Measurements from ENCODE around the gene LRRC27. TPM values are rescaled to one million over a fixed set of nuclear protein-coding genes. Genes with fewer than 3 reads are reported as not detected.

Gene LRRC27
- total and polyA plus RNA-seq, 4 experiments from 2014 or later = 0.90 to 3.8 (median 3.0) TPM

DNA sequence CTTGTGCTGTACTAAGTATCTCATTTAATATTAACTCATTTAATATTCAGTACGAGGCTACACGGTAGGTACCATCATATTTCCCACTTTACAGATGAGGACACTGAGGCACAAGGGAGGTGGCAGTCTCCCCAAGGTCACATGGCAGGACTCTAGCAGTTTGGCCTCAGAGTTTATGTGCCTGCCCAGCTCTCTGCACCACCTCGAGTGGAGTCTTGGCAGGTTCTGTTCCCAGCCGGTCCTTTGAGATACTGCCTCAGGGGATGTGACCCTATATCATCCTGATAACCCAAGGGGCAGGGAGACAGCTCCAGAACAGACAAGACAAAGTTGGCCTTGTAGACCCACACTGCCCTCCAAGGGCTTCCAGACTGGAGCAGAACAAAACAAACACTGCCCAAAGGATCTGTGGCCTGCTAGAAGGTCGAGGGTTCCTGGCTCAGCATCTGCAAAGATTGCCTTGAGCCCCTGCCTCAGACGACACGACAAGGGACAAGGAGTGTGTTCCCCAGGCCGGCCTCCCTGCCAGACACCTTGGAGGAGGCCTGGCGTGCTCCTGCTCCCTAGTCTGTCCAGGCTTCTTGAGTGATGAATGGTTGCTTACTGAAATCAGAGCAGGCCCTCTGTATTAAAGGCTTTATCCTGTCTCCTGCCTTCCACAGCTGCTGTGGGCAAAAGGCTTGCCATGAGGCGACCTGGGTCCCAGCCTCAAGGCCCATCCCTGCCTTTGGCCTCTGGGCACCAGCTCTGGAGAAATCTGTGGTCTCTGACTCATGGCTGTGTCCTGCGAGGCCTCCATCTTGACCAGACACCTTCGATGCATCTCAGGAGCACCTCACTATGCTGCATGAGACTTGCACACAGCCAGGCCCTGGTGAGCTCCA, 61.1 kb downstream of the LRRC27 start:
- ChIA-PET POLR2A (ENCODE audit: partially characterized antibody) (interaction anchor here (2.1 kb wide), 1 partner anchor 54 kb away, joined by 10 read pairs; no protein-coding TSS in a partner anchor), CTCF (ENCODE audit: partially characterized antibody) (interaction anchor here (1.0 to 1.4 kb wide), 2 partner anchors 54 to 67 kb away, joined by 3 read pairs; no protein-coding TSS in a partner anchor)
- H3K4me3 Mint-ChIP-seq = peak overlapping the region in 2 of 8 donors; percentile 61 to 67

DNA sequence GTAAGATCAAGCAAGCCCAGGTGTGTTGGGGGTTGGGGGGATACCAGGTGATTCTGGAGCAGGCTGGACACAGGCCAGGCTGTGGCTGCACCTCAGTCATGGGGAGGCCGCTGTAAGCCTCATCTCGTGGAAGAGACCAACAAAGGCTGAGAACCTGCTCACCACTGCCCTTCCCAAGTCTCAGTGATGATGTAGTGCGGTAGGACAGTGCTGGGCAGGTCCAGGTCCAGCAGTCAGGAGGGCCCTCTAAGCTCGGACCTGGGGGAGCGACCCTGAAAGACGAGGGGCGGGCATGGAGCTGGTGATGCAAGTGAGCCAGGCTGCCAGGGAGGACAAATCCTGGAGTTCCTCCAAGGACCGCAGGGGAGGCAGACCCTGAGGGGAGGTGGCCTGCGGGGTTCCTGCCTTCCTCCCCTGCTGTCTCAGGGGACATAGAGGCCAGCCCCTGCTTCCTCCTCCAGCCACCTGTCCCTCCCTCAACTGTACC, 61.7 kb downstream of the LRRC27 start:
- DNase-seq = no peak
- no peaks in the 10 kb centered on the region for H3K27me3 ChIP-seq (ENCODE audit: insufficient read depth, low read length)
- H3K4me3 Mint-ChIP-seq = peak overlapping the region in 2 of 8 donors; percentile 61 to 67
- CTCF ChIA-PET (ENCODE audit: partially characterized antibody) = interaction anchor here (1.0 to 1.4 kb wide), 2 partner anchors 53 to 67 kb away, joined by 3 read pairs; no protein-coding TSS in a partner anchor
- no peaks in the 10 kb centered on the region for H3K36me3 ChIP-seq (ENCODE audit: insufficient read depth, low read length)
- peaks cover 6 to 24% (median 13%) of the 10 kb centered on the region in 4 donors for H3K4me1 Mint-ChIP-seq
- POLR2A ChIA-PET (ENCODE audit: partially characterized antibody) = interaction anchor here (0.5 to 2.1 kb wide), 2 partner anchors 53 to 221 kb away, joined by 3 to 10 read pairs; no protein-coding TSS in a partner anchor
- peaks cover 13% of the 10 kb centered on the region for H3K4me1 ChIP-seq (ENCODE audit: insufficient read depth, low read length)
- intact Hi-C loops (cut with micrococcal nuclease) = no loop called here
- H3K9me3 Mint-ChIP-seq = peaks cover 0 to 8% (median 0%) of the 10 kb centered on the region in 8 donors
- no peak overlapping the region for H3K27ac ChIP-seq (ENCODE audit: low read depth, low read length)
- H3K9me3 ChIP-seq (ENCODE audit: control insufficient read depth in 1 of 2, low read length in 2 of 2) = no peaks in the 10 kb centered on the region
- H3K4me3 ChIP-seq (ENCODE audit: low read length in 2 of 2) = no peak overlapping the region
- peak overlapping the region in 6 of 7 donors; percentile 52 to 91 (median 74) for H3K27ac Mint-ChIP-seq
- H3K27me3 Mint-ChIP-seq = no peaks in the 10 kb centered on the region
- peaks cover 0 to 2% of the 10 kb centered on the region in 2 donors for H3K36me3 Mint-ChIP-seq

More for the DNA sequence above, 61.1 kb downstream of the LRRC27 start:
- peak in 1 of 5 donors; percentile 35 for DNase-seq
- H3K27ac ChIP-seq (ENCODE audit: low read depth, low read length) = no peak overlapping the region
- no peaks in the 10 kb centered on the region for H3K27me3 ChIP-seq (ENCODE audit: insufficient read depth, low read length)
- Mint-ChIP-seq H3K27me3 (no peaks in the 10 kb centered on the region), H3K36me3 (peaks cover 0 to 2% of the 10 kb centered on the region in 2 donors), H3K9me3 (peaks cover 0 to 8% (median 0%) of the 10 kb centered on the region in 8 donors), H3K4me1 (peaks cover 5 to 22% (median 9%) of the 10 kb centered on the region in 4 donors), H3K27ac (peak overlapping the region; percentile 23 to 91 (median 69))
- intact Hi-C loops (cut with micrococcal nuclease) = no loop called here
- H3K9me3 ChIP-seq (ENCODE audit: control insufficient read depth in 1 of 2, low read length in 2 of 2) = no peaks in the 10 kb centered on the region
- no peaks in the 10 kb centered on the region for H3K36me3 ChIP-seq (ENCODE audit: insufficient read depth, low read length)
- peaks cover 6% of the 10 kb centered on the region for H3K4me1 ChIP-seq (ENCODE audit: insufficient read depth, low read length)
- H3K4me3 ChIP-seq (ENCODE audit: low read length in 2 of 2) = no peak overlapping the region

DNA sequence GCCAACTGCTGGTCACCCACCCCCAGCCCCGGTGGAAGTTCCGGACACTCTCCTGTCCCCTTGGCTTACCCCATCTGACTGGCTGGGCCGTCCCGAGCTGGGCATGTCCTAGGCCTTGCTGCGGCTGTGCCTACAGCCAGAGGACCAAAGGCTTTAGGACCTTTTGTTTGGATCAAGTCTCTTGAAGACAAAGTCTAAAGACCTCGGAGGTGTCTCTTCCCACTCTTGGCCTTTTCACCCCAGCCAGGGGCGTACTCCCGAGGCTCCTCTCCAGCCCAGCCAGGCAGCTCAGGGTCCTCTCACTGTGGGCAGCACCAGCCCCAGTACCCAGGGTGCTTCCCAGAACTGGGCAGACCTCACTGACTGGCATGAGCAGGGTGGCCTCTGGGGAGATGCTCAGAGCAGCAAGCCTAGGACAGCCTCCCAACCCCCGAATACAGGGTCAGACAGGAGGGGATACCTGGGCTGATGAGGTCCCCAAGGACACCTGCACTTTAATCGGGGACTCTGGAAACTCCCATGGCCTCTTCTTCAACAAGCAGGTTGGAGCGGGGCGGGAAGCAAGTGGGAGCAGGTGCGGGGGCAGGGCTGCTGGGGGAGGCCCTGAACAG, 62.3 kb downstream of the LRRC27 start:
- DNase-seq = no peak
- Histone ChIP-seq H3K4me1 (ENCODE audit: insufficient read depth, low read length) (peaks cover 15% of the 10 kb centered on the region), H3K4me3 (ENCODE audit: low read length in 2 of 2) (no peak overlapping the region), H3K27me3 (ENCODE audit: insufficient read depth, low read length) (no peaks in the 10 kb centered on the region), H3K27ac (ENCODE audit: low read depth, low read length) (no peak overlapping the region), H3K9me3 (ENCODE audit: control insufficient read depth in 1 of 2, low read length in 2 of 2) (no peaks in the 10 kb centered on the region), H3K36me3 (ENCODE audit: insufficient read depth, low read length) (no peaks in the 10 kb centered on the region)
- H3K4me1 Mint-ChIP-seq = peaks cover 6 to 24% (median 15%) of the 10 kb centered on the region in 4 donors
- H3K27ac Mint-ChIP-seq = peak overlapping the region; percentile 68 to 91 (median 77)
- H3K9me3 Mint-ChIP-seq = peaks cover 0 to 8% (median 0%) of the 10 kb centered on the region in 8 donors
- peaks cover 0 to 2% of the 10 kb centered on the region in 2 donors for H3K36me3 Mint-ChIP-seq
- peak overlapping the region in 5 of 8 donors; percentile 9 to 53 (median 32) for H3K4me3 Mint-ChIP-seq
- no peaks in the 10 kb centered on the region for H3K27me3 Mint-ChIP-seq
- POLR2A ChIA-PET (ENCODE audit: partially characterized antibody) = interaction anchor here (0.5 to 2.1 kb wide), 2 partner anchors 53 to 220 kb away, joined by 3 to 10 read pairs; no protein-coding TSS in a partner anchor
- intact Hi-C loops (cut with micrococcal nuclease) = no loop called here
- CTCF ChIA-PET (ENCODE audit: partially characterized antibody) = interaction anchor here (1.4 kb wide), 1 partner anchor 52 kb away, joined by 3 read pairs; no protein-coding TSS in a partner anchor

DNA sequence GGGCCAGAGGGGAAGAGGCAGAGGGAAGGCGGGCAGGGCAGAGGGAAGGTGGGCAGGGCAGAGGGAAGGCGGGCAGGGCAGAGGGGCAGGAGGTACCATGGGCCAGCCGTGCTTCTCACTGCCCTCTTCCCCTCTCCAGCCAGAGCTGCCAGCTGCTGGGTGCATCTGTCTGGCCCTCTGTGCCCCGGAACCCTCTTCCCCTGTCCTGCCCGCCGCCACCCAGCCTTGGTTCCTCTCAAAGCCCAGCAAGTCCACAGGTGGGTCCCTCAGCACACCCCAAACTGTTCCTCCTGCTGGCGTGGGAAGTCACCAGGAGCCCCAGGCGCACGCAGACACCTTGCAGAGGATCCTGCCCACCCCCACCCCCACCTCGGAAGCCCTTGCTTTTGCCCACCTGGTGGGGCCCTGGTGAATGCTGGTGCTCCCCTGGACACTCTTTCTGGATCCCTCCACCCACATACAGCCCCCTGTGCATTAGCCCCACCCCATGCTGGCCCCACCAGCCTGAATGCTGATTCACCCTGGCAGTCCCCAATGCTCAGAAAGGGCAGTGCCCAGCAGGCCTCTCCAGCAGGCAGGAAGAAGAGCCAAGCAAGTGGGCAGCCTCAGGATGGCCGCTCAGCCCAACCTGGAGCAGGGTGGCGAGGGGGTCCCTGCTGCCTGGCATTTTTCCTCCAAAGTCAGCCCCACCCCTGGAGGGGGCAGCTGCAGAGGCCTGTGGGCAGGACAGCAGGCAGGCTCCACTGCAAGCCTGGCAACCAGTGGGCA, 63.1 kb downstream of the LRRC27 start:
- CTCF ChIA-PET (ENCODE audit: partially characterized antibody) = no interaction called here
- H3K27ac Mint-ChIP-seq = peak overlapping the region; percentile 70 to 91 (median 77)
- Histone ChIP-seq H3K4me3 (ENCODE audit: low read length in 2 of 2) (no peak overlapping the region), H3K36me3 (ENCODE audit: insufficient read depth, low read length) (no peaks in the 10 kb centered on the region), H3K4me1 (ENCODE audit: insufficient read depth, low read length) (peaks cover 22% of the 10 kb centered on the region), H3K27me3 (ENCODE audit: insufficient read depth, low read length) (no peaks in the 10 kb centered on the region), H3K27ac (ENCODE audit: low read depth, low read length) (peak overlapping the region; percentile 62), H3K9me3 (ENCODE audit: control insufficient read depth in 1 of 2, low read length in 2 of 2) (no peaks in the 10 kb centered on the region)
- peak overlapping the region in 7 of 8 donors; percentile 32 to 74 (median 41) for H3K4me3 Mint-ChIP-seq
- no peaks in the 10 kb centered on the region for H3K27me3 Mint-ChIP-seq
- peaks cover 0 to 8% (median 0%) of the 10 kb centered on the region in 8 donors for H3K9me3 Mint-ChIP-seq
- peaks cover 0 to 2% of the 10 kb centered on the region in 2 donors for H3K36me3 Mint-ChIP-seq
- intact Hi-C loops (cut with micrococcal nuclease) = no loop called here
- POLR2A ChIA-PET (ENCODE audit: partially characterized antibody) = interaction anchor here (2.8 kb wide), 1 partner anchor 51 kb away, joined by 41 read pairs; no protein-coding TSS in a partner anchor
- H3K4me1 Mint-ChIP-seq = peaks cover 9 to 24% (median 19%) of the 10 kb centered on the region in 4 donors
- no peak for DNase-seq

DNA sequence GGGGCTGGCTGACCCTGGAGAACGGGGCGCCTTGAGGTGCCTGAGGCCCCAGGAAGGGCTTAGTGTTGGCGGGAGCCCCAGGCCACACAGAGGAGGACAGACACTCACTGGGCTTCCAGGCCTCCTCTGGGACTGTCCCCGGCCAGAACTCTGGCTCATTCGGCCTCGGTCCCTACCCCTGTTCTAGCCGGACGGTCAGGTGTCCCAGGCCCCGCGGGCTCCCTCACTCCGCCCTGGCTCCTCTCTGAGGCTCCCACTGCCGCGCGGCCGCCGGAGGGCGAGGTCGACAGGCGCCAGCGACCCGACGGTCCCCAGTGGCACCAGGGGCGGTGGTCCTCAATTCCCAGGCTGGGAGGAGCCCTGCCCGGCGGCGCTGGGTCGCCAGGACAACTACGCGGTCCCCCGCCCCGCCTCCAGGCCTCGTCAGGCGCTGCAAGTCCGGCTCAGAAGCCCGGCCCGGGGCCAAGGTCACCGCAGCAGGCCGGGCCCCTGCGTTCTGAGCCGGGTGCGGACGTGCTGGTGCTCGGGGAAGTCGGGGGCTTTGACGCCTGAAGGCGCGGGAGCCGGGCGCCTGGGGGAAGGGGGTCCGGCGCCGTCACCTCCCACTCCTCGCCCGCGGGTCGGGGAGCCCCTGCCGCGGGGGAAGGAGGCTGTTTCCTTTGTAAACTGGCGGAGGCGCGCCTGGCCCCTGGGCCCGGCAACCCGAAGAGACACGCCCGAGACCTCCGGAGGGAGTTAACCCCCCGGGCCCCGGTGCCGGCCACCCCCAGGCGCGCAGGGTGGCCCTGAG, 63.9 kb downstream of the LRRC27 start:
- H3K4me3 ChIP-seq (ENCODE audit: low read length in 2 of 2) = no peak overlapping the region
- POLR2A ChIA-PET (ENCODE audit: partially characterized antibody) = interaction anchor here (2.8 kb wide), 1 partner anchor 51 kb away, joined by 41 read pairs; no protein-coding TSS in a partner anchor

More for the DNA sequence above, 63.9 kb downstream of the LRRC27 start:
- H3K4me3 Mint-ChIP-seq = no peak overlapping the region
- peaks cover 0 to 2% of the 10 kb centered on the region in 2 donors for H3K36me3 Mint-ChIP-seq
- Histone ChIP-seq H3K36me3 (ENCODE audit: insufficient read depth, low read length) (no peaks in the 10 kb centered on the region), H3K9me3 (ENCODE audit: control insufficient read depth in 1 of 2, low read length in 2 of 2) (no peaks in the 10 kb centered on the region), H3K4me1 (ENCODE audit: insufficient read depth, low read length) (peaks cover 26% of the 10 kb centered on the region), H3K27ac (ENCODE audit: low read depth, low read length) (peak overlapping the region; percentile 62), H3K27me3 (ENCODE audit: insufficient read depth, low read length) (no peaks in the 10 kb centered on the region)
- H3K9me3 Mint-ChIP-seq = peaks cover 0 to 8% (median 0%) of the 10 kb centered on the region in 8 donors
- intact Hi-C loops (cut with micrococcal nuclease) = loop anchor here (1.0 kb wide), 1 partner anchor 50 kb away; no protein-coding TSS in a partner anchor
- DNase-seq = peak in 1 of 5 donors; percentile 65
- H3K27me3 Mint-ChIP-seq = no peaks in the 10 kb centered on the region
- peaks cover 9 to 24% (median 19%) of the 10 kb centered on the region in 4 donors for H3K4me1 Mint-ChIP-seq
- CTCF ChIA-PET (ENCODE audit: partially characterized antibody) = no interaction called here
- H3K27ac Mint-ChIP-seq = peak overlapping the region in 1 of 7 donors; percentile 71

All from CD4-positive, alpha-beta memory T cell (primary cell).